NAMALWA (cell line): ENCODE results near the gene FDPS.
"Not testable (repeated sequence)": the region's sequence is repeated elsewhere in the genome, so short reads cannot be mapped to it uniquely, and the experiment has no call there.

Experiments
- DNase-seq: peaks from one replicate; pipeline ENCODE4 v3.0.0-alpha.2; 2015; ENCODE audit warnings: low spot score

The FDPS gene

DNA sequence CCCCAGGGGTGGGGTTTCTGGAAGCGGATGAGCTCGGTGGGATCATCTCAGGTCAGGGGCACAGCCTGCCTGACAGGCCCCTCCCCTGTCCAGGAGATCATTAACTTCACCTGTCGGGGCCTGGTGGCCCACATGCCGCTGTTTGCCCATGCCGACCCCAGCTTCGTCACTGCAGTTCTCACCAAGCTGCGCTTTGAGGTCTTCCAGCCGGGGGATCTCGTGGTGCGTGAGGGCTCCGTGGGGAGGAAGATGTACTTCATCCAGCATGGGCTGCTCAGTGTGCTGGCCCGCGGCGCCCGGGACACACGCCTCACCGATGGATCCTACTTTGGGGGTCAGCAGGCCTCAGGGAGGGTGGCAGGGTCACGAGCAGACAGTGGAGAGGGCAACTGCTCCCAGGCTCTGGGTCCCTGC lies 23.0 kb upstream of the FDPS start:
- DNase-seq: no peak

- no peak for DNase-seq
These were observed 22.1 kb upstream of the FDPS start for GRCh38 chr1:155286544-155286943.

DNA sequence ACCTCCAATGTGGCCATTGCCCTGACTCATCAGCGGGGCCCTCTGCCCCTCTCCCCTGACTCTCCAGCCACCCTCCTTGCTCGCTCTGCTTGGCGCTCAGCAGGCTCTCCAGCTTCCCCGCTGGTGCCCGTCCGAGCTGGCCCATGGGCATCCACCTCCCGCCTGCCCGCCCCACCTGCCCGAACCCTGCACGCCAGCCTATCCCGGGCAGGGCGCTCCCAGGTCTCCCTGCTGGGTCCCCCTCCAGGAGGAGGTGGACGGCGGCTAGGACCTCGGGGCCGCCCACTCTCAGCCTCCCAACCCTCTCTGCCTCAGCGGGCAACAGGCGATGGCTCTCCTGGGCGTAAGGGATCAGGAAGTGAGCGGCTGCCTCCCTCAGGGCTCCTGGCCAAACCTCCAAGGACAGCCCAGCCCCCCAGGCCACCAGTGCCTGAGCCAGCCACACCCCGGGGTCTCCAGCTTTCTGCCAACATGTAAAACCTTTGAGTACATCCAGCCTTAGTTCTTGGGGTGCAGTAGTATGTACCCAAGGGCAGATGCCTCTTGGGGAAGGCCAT lies 20.6 kb upstream of the FDPS start:
- no peak for DNase-seq

DNA sequence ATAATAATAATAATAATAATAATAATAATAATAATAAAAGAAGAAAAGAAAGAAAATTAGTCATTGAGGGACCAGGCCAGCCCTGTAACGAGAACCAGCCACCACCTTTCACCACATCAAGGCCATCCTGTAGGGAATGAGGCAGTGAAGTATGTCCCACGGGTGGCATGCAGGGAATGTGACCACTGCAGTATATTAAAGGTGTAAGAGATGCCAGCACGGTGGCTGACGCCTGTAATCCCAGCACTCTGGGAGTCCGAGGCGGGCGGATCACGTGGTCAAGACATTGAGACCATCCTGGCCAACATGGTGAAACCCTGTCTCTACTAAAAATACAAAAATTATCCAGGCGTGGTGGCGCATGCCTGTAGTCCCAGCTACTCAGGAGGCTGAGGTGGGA lies 17.7 kb upstream of the FDPS start:
- DNase-seq: not testable (repeated sequence)

DNA sequence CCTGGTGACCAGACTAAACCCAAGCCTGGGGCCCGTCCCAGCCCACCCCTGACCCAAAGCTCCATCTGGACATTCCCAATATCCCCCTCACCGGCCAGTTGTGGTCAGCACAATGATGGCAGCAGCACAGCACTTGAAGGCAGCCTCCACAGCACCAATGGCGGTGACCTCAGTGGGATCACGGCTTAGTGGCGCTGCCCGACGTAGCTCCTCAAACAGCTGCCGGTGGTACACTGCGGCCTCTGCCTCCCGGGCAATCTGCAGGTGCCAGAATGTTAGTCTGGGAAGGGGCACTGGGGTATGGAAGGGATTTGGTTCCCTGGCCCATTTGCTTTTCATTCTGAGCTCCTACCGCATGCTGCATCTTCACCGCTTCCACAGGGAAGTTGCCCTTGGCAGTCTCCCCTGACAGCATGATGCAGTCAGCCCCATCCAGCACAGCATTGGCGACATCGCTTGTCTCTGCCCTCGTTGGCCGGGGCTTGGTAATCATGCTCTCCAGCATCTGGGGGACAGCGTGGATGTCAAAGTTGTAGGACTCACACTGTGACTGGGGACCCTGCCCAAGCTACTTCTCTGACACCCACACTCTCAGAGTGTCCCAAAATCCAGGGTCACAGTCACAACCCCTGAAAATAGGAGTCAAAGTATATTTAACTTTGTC lies 15.4 kb upstream of the FDPS start:
- no peak for DNase-seq

- no peak for DNase-seq
These were observed 14.0 kb upstream of the FDPS start for GRCh38 chr1:155294520-155295182.

DNA sequence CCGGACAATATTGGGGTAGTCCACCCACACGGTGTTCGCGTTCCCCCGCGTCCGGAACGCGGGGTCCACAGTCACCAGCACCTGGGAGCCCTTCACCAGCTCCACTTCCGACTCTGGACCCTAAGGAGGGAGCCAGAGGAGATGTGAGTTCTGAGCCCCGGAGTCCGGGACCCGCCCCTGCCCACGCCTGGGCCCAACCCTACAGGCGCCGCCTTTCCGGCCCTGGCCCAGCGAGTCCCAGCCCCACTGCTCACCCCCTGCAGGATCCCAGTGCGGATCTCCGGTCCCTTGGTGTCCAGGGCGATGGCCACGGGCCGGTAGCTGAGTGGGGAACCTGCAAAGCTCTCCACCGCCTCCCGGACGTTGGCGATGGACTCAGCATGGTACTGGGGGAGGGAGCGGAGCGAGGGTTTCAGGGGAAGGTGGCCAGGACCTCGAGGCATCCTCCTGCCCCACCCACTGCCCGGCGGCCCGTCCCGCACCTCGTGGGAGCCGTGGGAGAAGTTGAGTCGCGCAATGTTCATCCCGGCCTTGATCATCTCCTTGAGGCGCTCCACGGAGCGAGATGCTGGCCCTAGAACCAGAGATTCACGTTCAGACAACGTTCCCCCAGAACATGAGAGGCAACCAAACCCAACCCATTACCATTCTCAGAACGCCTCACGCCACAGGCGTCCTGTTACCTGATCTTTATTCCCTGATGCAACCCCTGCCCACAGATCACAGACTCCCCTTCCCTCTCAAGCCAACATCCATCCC lies 13.3 kb upstream of the FDPS start:
- DNase-seq: no peak

DNA sequence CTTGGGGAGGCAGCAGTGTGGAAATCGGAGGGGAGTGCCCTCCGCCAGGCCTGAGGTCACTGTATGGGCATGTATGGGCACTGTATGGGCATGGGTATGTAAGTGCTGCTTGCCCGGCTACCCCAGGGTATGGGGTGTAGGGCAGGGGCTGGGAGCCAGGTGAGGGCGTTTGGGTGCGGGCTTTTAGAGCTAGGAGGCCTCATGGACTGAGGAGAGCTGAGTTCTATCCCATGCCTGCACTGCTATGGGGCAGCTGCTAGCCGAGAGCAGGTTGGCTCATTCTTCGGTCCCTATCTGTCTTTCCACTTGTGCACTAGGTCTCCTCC lies 12.8 kb upstream of the FDPS start:
- DNase-seq: no peak

GRCh38 chr1:155296661-155297060 lies 12.0 kb upstream of the FDPS start:
- no peak for DNase-seq

- no peak for DNase-seq
These were observed 11.3 kb upstream of the FDPS start for GRCh38 chr1:155297384-155297783.

DNA sequence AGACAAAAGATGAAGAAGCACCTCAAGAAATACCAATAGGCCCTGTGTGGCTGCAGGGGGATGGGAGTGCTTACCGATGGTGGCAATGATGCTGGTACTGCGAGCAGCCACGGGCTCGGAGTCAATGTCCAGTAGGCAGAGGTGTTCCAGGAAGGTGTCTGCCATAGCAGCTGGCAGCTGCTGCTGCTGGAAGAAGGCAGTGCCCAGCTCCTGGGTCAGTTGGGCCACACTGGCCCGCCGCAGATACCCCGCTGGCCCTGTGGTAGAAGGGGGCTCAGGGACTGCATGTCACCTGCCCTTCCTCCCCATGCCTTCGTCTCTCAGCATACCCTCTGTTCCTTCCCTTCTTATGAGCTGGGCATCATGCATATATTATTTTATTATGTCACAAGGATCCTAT lies 8.6 kb upstream of the FDPS start:
- DNase-seq: no peak

DNA sequence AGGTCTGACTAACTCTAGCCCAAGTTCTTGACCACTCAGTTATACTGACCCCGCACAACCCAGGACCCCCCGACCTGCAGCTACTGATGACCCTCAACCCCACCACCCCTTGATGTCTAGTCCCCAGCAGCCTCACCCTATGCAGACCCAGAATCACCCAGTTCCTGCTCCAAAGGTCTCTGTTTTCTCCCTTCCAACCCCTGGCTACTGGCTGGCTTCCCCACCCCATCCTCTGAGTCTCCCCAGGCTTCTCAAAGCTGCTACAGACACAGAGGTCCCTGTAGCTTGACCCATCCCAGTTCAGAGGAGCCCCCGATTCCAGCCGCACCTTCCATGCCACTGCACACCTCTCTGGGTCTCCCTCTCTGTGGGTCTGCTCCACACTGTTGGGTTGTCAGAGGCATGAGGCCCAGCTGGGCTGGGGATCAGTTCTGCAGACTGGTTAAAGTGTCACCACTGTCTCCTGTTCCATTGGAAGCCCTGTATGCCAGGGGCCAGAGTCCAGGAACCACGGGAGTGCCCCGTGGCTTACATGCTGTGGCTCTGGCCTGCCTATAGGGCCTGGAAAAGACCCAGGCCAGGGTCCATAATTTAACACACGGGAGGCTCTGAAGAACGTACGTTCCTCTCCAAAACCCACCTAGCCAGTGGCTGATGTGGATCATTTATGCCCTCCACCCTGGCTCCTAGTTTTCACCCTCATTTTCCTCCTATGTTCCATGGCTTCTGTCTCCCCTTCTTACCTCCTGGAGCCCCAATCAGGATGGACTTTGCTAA lies 7.9 kb upstream of the FDPS start:
- DNase-seq: no peak

- no peak for DNase-seq
These were observed 7.3 kb upstream of the FDPS start, which contains the start of gene PKLR for GRCh38 chr1:155301342-155301841. Gene PKLR, minus strand, starts transcription at chr1:155301438. Its CDS starts 43 bp downstream, at chr1:155301395.

DNA sequence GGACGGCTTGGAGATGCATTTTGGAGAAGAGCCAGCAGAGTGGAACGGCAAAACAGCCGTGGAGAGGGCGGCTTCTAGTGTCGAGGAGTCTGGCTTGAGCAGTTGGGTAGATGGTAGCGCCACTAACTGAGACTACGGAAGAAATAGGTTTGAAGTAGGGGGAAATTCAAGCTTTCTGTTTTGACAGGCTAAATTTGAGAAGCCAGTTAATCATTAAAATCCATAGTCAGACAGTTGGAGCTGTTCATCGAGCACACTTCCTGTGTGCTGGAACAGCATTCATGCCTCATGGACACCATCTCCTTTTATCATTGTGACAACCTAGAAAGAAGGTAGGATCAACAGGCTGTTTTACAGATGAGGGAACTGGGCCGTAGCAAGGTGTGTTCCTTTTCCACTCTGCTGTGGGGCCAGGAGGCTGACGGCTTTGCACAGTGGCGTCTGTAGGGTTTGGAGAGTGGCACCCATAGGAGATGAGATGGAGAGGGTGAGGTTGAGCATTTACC lies 4.1 kb upstream of the FDPS start:
- no peak for DNase-seq

GRCh38 chr1:155305881-155306391 lies 2.7 kb upstream of the FDPS start:
- no peak for DNase-seq

- DNase-seq: peak; percentile 88
These were observed 1.4 kb upstream of the FDPS start for GRCh38 chr1:155307247-155307740.

GRCh38 chr1:155309423-155310021 lies 856 bp downstream of the FDPS start:
- DNase-seq: no peak

DNA sequence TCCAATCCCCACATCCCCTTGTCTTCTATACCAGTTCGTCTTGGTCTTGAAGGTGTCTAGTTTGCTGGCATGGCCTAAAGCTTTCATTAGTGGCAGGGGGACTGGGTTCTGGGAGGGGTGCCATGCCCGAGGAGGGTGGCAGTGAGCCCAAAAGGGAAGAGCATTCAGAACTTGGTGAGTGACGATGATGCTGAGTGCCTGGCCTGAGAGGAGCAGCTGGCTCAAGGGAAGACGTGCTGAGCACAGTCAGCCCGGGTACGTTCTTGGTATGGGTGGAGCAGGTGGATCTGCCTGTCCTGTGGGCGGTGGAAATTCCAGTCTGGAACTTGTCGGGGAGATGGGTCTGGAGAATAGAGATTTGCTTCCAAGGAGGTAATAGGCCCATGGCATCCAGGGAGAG lies 4.6 kb downstream of the FDPS start:
- no peak for DNase-seq

DNA sequence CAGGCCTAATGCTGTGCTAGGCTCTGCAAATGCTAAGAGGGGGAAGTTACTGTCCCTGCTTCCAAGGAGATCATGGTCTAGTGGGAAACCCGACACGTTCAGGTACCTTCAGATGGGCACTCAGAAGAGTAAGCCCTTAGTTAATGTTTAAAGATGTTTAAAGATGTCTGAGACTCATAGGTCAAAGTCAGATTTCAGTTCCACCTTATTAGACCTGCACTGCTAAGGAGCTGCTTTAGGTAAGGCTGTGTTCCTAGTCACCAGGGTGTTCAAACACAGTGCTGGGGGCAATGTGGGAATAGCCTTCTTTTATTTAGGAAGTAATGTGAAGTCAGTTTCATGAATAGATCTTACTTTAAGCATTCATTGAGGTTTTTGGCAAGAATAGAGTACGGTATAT lies 8.3 kb downstream of the FDPS start:
- no peak for DNase-seq

DNA sequence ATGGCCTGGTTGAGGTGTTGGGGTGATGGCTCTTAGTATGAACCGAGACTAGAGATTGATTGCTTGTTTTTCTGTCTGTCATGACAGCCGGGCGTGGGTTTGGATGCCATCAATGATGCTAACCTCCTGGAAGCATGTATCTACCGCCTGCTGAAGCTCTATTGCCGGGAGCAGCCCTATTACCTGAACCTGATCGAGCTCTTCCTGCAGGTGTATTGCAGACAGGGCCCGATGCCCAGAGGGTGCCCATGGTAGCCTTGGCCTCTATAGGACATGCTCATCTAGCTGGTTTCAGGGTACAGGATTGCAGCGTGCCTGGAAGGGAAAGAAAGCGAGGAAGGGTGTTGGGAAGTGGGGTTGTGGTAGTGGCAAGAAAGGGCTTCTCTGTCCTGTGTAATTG lies 9.4 kb downstream of the FDPS start:
- DNase-seq: no peak

DNA sequence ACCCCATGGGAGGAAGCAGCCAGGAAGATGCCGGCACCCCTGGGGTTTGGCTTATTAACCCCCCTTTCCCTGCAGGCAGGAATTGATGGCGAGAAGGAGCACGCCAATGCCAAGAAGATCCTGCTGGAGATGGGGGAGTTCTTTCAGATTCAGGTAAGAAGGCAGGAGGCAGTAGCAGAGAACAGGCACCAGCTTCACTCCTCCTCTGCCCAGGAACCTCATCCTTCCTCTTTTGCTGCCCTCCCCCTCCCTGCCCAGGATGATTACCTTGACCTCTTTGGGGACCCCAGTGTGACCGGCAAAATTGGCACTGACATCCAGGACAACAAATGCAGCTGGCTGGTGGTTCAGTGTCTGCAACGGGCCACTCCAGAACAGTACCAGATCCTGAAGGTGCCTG lies 10.9 kb downstream of the FDPS start:
- no peak for DNase-seq
